Head of caudate nucleus (tissue), 42 donors: ENCODE data around the gene INCENP.

Experiments used
- DNase-seq, 42 donors: peaks; one replicate each; pipeline versions ENCODE4 v3.0.0 to v3.0.0-alpha.2; 2020 to 2021; ENCODE audit warnings: mixed read lengths in 7 of 42
- intact Hi-C: fragments of 100-400 bp; cut with DNase I; formaldehyde crosslinking; loops from one replicate; pipeline ENCODE4 v1.15.0; 2022

INCENP gene

DNA sequence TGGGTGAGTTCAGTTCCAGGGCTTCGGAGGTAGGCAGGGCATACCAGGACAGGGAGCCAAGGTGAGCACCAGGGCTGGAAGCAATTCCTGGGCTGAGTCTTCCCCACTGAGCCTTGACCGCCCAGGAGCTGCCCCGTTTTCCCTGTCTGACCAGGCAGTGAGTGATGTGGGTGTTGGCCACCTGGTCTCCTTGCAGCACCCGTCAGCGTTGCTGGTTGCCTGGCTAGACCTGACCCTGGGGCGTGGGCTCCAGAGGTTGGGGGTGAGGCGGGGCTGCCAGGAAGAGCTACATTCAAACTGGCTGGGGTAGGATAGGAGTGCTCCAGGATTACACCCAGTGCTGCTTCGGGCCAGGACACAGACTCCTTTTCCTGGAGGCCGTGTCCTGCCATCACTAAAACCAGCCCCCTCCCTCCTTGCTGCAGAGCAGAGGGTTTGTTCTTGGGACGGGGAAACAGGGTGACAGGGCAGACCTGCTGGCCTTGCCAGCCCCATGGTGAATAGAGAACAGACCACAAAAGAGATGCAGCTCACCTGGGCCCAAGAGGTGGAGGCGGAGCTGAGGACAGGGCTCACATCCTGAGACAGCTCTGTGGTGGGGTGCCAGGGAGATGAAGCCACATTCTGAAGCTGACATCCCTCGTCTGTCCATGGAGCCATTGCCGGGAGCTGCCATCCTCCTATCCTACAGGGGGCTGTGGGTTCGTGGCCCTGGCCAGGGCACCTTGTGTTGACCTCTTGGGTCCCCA lies 14.2 kb downstream of the INCENP start:
- DNase-seq, result peak in 6 of 42 donors; percentile 2 to 30 (median 19)
- intact Hi-C loops, result no loop called here

DNA sequence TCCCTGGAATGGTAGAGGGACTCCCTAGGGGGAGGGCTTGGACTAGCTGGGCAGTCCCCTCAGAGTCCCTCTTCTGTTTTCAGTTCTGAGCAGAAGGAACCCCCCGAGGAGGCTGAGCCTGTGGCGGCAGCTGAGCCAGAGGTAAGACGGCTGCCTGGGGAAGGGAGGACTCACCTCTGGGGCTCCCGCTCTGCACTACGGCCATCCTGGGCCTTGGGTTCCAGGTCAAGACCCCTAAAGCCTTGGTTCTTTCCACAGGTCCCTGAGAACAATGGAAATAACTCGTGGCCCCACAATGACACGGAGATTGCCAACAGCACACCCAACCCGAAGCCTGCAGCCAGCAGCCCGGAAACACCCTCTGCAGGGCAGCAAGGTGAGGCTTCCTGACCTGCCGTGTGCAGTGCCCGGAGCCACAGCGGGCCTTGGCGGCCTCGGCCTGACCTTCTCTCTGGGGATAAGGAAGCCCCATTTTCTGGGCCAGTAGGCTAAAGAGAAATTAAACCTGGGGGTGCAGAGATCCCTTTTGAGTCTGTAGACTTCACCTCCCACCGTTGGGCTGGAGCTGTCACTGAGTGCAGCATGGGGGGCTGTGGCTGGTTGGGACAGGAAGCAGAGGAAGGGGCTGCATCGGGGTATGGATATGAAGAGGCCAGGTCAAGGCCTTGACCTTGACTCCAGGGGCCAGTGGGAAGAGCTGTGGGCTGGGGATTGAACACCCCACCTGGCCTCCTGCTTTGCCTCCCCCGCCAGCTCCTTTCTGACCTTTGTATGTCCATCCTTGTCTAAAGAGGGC lies 15.0 kb downstream of the INCENP start:
- intact Hi-C loops, result no loop called here
- DNase-seq, result peak in 6 of 42 donors; percentile 4 to 27 (median 12)

DNA sequence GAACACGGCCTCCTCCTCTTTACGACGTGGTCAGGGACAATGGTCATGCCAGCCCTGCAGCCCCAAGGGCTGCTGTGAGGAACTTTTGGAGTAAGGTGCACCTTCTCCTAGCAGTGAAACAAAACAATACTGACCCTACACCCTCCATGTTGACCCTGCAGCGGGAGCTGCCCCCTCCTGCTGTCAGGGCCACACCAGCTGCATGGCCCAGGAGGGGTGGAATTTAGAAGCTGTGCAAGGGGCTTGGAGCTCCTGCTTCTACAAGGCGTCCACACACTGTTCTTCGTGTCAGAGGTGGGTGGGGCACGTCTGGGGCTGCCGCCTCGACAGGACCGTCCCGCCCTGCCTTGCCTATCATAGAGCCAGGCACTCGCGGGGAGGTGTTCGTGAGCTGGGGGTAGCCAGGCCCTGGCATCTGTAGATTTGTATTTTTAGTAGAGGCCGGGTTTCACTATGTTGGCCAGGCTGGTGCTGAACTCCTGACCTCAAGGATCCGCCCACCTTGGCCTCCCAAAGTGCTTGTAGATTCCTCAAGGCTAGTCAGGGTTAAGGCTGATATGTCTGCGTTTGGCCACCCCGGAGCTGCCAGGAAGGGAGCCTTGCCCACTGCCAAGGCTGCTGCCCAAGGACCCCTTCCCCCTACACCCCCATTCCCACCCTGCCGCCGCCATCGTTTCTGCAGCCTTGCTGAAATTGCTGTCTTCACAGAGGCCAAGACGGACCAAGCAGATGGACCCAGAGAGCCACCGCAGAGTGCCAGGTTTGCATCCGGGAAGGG lies 15.9 kb downstream of the INCENP start:
- intact Hi-C loops, result no loop called here
- peak in 8 of 42 donors; percentile 4 to 27 (median 12) for DNase-seq

DNA sequence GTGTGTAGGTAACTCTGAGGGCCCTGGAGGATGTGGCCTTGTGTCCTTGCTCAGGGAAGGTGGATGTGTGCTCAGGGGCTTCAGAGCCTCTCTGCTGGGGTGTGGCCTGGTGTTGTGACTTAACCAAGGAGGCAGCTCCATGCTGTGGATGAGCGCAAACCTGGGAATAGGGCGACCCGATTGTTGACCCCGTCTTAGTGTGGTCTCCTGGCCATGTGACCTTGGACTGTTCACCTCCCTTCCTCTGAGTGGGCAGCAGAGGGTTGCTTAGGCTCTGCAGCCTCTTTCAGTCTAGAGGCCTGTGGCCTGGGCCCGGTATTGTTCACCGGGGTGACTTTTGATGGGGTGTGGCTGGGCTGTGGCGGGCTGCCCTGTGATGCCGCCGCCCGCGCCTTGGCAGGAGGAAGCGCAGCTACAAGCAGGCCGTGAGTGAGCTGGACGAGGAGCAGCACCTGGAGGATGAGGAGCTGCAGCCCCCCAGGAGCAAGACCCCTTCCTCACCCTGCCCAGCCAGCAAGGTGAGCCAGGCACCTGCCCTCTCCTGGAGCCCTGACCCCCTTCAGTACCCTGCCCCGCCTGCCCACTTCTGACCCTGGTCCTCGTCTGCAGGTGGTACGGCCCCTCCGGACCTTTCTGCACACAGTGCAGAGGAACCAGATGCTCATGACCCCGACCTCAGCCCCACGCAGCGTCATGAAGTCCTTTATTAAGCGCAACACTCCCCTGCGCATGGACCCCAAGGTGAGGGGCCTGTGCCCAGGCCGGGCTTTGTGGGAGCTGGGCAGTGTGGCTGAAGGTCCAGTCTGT lies 16.7 kb downstream of the INCENP start:
- DNase-seq, result peak in 8 of 42 donors; percentile 3 to 25 (median 10)
- intact Hi-C loops, result no loop called here

DNA sequence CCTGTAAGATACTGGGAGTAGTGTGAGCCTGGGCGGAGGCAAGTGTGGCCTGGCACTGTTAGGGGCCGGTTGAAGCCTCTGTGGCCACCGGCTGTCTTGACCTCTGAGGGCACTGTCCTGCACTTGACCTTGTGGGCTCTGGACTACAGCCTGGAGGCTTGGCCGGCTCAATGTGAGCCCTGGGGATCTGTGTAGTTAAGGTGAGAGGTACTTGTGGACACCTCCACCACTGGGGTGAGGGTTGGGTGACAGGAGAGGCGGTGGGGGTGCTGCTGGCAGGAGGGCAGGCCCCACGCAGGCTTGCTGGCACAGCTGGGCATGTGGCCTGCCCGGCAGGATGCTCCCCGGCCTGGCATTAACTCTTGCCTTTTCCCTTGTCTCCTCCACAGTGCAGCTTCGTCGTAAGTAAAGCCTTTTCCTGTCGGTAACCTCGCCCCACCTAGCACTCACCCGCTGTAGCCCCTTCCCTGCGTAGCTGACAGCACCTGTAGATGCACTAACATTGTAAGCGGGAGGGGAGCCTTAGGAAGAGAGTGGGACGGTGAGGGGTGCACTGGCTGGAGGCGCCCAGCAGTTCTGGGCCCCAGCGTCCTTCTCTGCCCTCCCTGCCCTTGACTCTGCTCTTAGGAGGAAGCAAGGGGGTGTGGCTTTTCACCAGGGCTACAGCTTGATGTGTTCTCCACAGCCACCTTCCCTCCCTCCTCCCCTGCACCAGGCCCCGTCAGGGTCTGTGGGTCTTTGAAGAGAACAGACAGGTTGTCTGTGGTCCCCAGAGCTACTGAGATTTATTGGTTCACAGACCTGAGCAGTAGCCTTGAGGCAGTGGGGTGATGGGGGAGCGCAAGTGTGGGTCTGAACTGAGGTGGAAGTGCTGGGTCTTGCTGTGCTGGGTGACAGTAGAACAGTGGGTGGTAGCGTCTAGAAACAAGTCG lies 17.6 kb downstream of the INCENP start:
- peak in 7 of 42 donors; percentile 0 to 23 (median 14) for DNase-seq
- intact Hi-C loops, result no loop called here

DNA sequence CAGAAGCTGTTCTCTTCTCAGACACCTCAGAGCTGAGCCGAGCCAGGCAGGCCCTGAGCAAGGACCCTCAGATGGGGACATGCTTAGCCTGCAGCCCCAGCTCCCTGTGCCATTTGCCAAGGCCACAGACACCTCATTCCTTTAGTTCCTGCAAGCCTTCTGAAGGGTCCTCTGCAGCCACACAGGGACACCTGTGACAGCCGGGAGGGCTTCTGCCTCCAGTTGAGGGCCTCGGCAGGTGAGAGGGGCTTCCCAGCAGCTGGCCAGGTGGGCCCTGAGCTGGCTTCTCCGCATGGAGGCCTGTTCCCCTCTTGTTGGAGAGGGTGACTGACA lies 18.2 kb downstream of the INCENP start:
- DNase-seq, result peak in 6 of 42 donors; percentile 1 to 6 (median 2)
- intact Hi-C loops, result no loop called here

DNA sequence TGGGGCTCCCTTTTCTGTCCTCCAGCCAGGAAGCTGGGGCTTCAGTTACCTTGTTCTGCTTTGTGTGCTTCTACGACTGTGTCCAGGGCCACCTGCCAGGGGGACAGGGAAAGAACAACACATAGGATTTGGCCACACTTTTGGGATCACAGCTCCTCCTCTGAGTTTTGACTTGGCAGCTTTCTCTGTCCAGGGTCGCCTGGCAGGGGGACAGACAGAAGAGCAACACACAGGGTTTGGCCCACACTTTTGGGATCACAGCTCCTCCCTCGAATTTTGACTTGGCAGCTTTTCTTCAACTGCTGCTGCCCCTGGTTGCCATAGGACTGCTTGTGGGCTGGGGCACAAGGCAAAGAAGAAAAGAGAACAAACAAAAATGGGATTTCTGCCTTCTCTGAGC lies 19.1 kb downstream of the INCENP start:
- intact Hi-C loops, result no loop called here
- DNase-seq, result peak in 12 of 42 donors; percentile 3 to 35 (median 22)

DNA sequence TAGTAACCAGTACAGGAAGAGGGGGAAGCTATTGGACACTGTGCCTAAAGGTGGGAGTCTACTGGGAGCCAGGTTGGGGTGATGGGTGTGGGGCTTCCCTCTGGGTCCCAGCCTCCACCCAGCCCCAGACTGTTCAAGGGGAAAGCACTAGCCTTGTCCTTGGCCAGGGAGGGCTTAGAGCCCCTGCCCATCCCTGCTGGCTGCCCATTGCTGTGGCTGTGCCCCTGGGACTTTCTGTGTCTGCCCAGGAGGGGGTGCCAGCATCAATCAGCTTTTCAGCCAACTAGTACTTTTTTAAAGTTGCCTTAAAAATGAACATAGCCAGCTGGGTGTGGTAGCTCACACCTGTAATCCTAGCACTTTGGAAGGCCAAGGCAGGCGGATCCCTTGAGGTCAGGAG lies 19.9 kb downstream of the INCENP start:
- DNase-seq, result peak in 10 of 42 donors; percentile 1 to 25 (median 4)
- intact Hi-C loops, result no loop called here

DNA sequence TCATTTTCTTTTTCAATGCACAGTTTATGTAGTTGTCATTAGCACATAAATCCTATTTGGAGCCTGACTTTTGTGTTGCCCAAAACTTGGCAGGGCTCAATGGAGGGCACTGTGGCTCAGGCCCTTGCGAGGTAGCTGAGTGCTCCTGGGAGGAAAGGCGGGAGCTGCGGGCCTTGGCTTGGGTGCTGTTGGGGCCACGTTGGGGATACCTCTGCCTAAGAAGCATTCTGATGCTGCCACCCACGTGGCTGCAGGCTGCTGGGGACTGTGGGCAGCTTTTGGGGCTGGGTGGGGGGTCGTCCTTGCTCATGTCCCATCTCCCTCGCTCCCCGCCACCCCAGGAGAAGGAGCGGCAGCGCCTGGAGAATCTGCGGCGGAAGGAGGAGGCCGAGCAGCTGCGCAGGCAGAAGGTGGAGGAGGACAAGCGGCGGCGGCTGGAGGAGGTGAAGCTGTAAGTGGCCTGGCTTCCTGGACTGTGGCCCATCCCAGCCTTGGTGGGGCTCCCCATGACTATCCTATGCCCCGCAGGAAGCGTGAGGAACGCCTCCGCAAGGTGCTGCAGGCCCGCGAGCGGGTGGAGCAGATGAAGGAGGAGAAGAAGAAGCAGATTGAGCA lies 20.9 kb downstream of the INCENP start:
- peak in 9 of 42 donors; percentile 1 to 27 (median 14) for DNase-seq
- intact Hi-C loops, result no loop called here

DNA sequence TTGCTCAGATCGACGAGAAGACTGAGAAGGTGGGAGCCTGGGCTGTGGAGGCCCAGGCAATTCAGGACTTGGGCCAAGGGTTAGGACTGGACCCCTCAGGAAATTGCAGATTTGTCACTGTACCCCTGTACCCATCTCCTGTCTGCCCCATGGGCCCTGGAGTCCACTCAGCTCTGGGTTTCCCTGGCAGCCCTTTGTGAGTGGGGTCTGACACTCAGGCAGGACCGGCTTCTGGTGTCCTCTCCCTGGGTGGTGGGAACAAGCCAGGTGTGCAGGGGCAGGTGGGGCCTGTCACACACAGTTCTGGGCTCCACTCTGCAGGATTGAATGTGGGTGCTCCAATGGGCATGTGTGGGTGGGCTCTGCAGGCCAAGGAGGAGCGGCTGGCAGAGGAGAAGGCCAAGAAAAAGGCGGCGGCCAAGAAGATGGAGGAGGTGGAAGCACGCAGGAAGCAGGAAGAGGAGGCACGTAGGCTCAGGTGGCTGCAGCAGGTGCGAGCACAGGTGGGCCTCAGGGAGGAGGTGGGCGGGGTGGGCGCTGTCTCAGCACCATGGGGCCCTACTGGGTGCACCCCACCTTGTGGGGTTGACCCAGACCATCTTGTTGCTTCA lies 21.6 kb downstream of the INCENP start:
- intact Hi-C loops, result no loop called here
- DNase-seq, result peak in 9 of 42 donors; percentile 2 to 21 (median 6)

DNA sequence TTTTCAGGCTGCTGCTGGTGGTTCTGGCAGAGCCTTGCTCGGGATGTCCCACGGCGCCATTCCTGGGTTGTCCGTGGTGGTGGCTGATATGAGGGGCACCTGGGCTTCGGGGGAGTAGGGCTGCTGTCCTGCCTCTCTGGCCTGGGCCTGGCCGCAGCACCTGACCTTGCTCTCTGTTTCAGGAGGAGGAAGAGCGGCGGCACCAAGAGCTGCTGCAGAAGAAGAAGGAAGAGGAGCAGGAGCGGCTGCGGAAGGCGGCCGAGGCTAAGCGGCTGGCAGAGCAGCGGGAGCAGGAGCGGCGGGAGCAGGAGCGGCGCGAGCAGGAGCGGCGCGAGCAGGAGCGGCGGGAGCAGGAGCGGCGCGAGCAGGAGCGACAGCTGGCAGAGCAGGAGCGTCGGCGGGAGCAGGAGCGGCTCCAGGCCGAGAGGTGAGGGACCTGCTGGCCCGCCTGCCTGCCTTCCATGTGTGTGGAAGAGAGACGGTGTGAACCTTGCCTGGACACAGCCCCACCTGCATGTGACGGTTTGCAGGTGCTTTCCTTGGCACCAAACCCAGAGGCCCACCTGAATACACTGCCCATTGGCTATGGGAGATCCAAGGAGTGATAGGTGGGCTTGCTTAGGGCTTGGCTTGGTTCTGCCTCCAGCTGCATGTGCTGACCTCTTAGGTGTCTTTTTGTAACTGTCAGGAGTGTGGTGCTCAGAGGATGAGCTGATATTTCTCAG lies 22.8 kb downstream of the INCENP start:
- peak in 11 of 42 donors; percentile 1 to 20 (median 7) for DNase-seq
- intact Hi-C loops, result no loop called here

DNA sequence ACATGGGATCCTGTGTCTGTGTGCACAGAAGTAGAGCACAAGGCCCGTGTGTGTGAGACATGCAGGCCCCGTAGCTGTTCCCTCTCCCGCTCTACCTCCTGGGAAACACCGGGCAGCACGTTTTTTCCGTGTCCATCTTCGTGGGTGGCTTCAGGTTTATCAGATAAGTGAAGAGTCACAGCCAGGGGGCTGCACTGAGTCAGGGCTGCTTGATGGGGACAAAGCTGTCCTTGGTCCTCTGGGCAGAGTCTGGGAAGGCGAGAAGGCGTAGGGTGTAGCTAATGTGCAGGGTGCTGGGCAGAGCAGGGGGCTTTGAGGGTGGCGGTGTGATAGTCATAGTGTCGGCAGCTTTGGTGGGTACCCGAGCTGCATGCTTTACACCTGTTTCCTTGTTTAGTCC lies 23.7 kb downstream of the INCENP start:
- DNase-seq, result peak in 11 of 42 donors; percentile 2 to 35 (median 13)

DNA sequence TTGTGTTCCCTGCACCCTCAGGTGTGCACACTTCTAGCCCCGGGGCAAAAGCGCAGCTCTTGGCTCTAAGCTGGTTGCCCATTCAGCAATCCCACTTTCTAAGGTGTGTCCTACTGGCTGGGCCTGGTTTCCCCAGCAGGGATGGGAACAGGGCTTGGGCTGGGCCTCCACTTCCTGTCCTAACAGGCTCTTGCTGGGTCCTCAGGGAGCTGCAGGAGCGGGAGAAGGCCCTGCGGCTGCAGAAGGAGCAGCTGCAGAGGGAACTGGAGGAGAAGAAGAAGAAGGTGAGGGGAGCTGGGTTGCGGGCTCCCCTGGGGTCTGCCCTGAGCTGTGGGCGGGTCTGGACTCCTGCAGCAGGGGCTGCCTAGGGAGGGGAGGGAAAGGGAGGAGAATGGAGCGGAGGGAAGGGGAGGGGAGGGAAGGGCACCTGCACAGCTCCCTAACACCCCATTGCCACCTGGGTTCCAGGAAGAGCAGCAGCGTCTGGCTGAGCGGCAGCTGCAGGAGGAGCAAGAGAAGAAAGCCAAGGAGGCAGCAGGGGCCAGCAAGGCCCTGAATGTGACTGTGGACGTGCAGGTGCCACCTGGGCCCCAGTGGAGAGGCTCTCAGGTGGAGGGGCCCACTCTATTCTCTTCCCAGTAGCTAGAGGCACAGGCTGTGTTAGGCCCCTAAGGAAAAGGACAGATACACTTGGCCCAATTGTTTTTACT lies 24.6 kb downstream of the INCENP start:
- DNase-seq, result peak in 9 of 42 donors; percentile 1 to 34 (median 9)
- intact Hi-C loops, result no loop called here

More for the DNA sequence above, 23.7 kb downstream of the INCENP start:
- intact Hi-C loops, result no loop called here

DNA sequence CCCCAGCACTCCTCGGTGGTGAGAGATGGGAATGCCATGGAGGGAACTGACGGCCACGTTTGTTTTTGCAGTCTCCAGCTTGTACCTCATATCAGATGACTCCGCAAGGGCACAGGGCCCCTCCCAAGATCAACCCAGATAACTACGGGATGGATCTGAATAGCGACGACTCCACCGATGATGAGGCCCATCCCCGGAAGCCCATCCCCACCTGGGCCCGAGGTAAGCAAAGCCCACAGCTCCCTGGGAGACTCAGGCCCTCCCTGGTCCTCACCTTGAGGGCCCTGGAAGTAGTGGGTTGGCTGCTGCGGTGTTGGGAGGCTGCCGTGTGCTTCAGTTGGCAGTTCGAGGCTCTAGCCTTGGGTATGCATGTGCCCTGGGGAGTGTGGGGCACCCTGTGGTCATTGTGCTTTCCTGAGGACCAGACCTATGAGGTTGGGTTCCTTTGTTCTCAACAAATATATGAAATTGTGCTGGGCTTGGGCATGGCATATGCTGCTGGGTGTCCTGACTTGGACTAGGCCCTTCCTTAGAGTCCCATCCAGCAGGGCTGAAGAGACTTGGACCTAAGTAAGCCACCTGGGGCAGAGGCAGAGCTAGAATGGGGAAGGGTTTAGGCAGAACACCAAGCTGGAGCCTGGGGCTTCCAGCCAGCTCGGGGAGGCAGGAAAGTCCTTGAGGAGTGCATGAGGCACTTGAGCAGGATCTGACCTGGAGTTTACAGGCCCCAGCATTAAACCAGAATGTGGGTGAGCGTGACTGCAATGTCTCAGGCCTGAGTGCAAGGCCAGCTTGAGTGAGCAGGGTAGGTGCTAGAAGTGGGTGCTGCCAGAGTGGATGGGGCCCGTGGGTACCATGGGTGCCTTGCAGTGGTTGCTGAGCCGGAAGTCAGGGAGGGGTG lies 26.4 kb downstream of the INCENP start:
- peak in 10 of 42 donors; percentile 1 to 29 (median 16) for DNase-seq
- intact Hi-C loops, result no loop called here
